Neural cell (in vitro differentiated cells): ENCODE data around the gene COL18A1. TPM values are rescaled to one million over a fixed set of nuclear protein-coding genes. Genes with fewer than 3 reads are reported as not detected.

Source experiments
- H2AFZ ChIP-seq: fragments of 200-600, 300-800 bp; sonication (generic), shearing (Covaris generic); 2 replicates; pipeline ENCODE4 v1.6.0; 2014; ENCODE audit warnings: low read depth, mild to moderate bottlenecking, antibody characterized with exemption, low read length, moderate library complexity
- H3F3A ChIP-seq: fragments of 200-600 bp; shearing (Covaris generic); 2 replicates; pipeline ENCODE4 v1.6.1; 2016; ENCODE audit warnings: mild to moderate bottlenecking, moderate library complexity, mixed read lengths, antibody characterized with exemption, low read length; ENCODE audit not compliant: insufficient read depth, poor library complexity, severe bottlenecking
- H3K27ac ChIP-seq: fragments of 200-600, 300-800 bp; sonication (generic), shearing (Covaris generic); 2 replicates; pipeline ENCODE4 v1.5.1; 2014; ENCODE audit warnings: mild to moderate bottlenecking, low read length, moderate library complexity
- H3K27me3 ChIP-seq: fragments of 300-800, 200-600 bp; sonication (generic), shearing (Covaris generic); 2 replicates; pipeline ENCODE4 v1.6.0; 2014; ENCODE audit warnings: mild to moderate bottlenecking, low read depth, low read length, moderate library complexity; ENCODE audit not compliant: insufficient read depth
- H3K36me3 ChIP-seq: fragments of 300-800, 200-600 bp; sonication (generic), shearing (Covaris generic); 2 replicates; pipeline ENCODE4 v1.5.1; 2014; ENCODE audit warnings: mild to moderate bottlenecking, antibody characterized with exemption, low read length, moderate library complexity; ENCODE audit not compliant: insufficient read depth
- H3K4me2 ChIP-seq: fragments of 300-800, 200-600 bp; sonication (generic), shearing (Covaris generic); 2 replicates; pipeline ENCODE4 v1.6.0; 2014; ENCODE audit warnings: mild to moderate bottlenecking, low read length
- H3K4me3 ChIP-seq: fragments of 300-800, 200-600 bp; sonication (generic), shearing (Covaris generic); 2 replicates; pipeline ENCODE4 v1.5.1; 2014; ENCODE audit warnings: mild to moderate bottlenecking, low read length, moderate library complexity
- H3K79me2 ChIP-seq: fragments of 200-600 bp; shearing (Covaris generic); replicated peaks from 2 replicates; pipeline ENCODE4 v1.6.0; 2014; ENCODE audit warnings: mild to moderate bottlenecking, low read length, moderate library complexity; ENCODE audit not compliant: insufficient read depth
- H3K9ac ChIP-seq: fragments of 300-800, 200-600 bp; sonication (generic), shearing (Covaris generic); 2 replicates; pipeline ENCODE4 v1.6.1; 2016; ENCODE audit warnings: mild to moderate bottlenecking, low read length, mixed read lengths
- H3K9me2 ChIP-seq: fragments of 200-600 bp; shearing (Covaris generic); 2 replicates; pipeline ENCODE4 v1.6.1; 2016; ENCODE audit warnings: mild to moderate bottlenecking, low read length, mixed read lengths; ENCODE audit not compliant: insufficient read depth
- H3K9me3 ChIP-seq: fragments of 200-600, 300-800 bp; sonication (generic), shearing (Covaris generic); 2 replicates; pipeline ENCODE4 v1.6.1; 2016; ENCODE audit warnings: mild to moderate bottlenecking, mixed run types, low read length, moderate library complexity, mixed read lengths
- H4K20me1 ChIP-seq: fragments of 200-600 bp; shearing (Covaris generic); 2 replicates; pipeline ENCODE4 v1.6.1; 2016; ENCODE audit warnings: mild to moderate bottlenecking, mixed run types; ENCODE audit not compliant: insufficient read depth
- EP300 ChIP-seq: fragments of 450-650 bp; conservative IDR thresholded peaks from 2 replicates; pipeline ENCODE4 v1.6.1; 2014; ENCODE audit warnings: antibody characterized with exemption, mild to moderate bottlenecking, moderate library complexity; ENCODE audit not compliant: poor library complexity, severe bottlenecking
- EZH2 ChIP-seq: fragments of 200-600, 300-800 bp; shearing (Covaris generic), sonication (generic); IDR thresholded peaks from 2 replicates; pipeline ENCODE4 v1.6.1; 2014; ENCODE audit warnings: antibody characterized with exemption, low read length, borderline replicate concordance, mild to moderate bottlenecking; ENCODE audit not compliant: insufficient read depth, poor library complexity, severe bottlenecking
- MXI1 ChIP-seq: fragments of 450-650 bp; conservative IDR thresholded peaks from 2 replicates; pipeline ENCODE4 v1.6.1; 2014; ENCODE audit warnings: antibody characterized with exemption, mild to moderate bottlenecking; ENCODE audit not compliant: poor library complexity, severe bottlenecking
- POLR2AphosphoS5 ChIP-seq: IDR thresholded peaks from 2 replicates; pipeline ENCODE4 v1.6.1; 2012
- RAD21 ChIP-seq: fragments of 450-650 bp; conservative IDR thresholded peaks from 2 replicates; pipeline ENCODE4 v1.6.1; 2014; ENCODE audit warnings: antibody characterized with exemption, mild to moderate bottlenecking, moderate library complexity
- SMC3 ChIP-seq: fragments of 450-650 bp; conservative IDR thresholded peaks from 2 replicates; pipeline ENCODE4 v1.6.1; 2014; ENCODE audit warnings: antibody characterized with exemption, mild to moderate bottlenecking, moderate library complexity; ENCODE audit not compliant: poor library complexity
- TAF1 ChIP-seq: IDR thresholded peaks from 2 replicates; pipeline ENCODE4 v1.6.1; 2012; ENCODE audit warnings: low read depth
- polyA plus RNA-seq: library from polyadenylated mRNA; depleted of rRNA; stranded (reverse); fragments of >200 nt; gene quantifications from 2 replicates; pipeline ENCODE4 v1.2.3, GENCODE V29; 2014
- TF ChIP-seq, protein P1 (sequence below): IDR thresholded peaks from 2 replicates; pipeline ENCODE4 v1.6.1; 2012; ENCODE audit warnings: borderline replicate concordance
- TF ChIP-seq, protein P2 (sequence below): fragments of 450-650 bp; IDR thresholded peaks from 2 replicates; pipeline ENCODE4 v1.5.1; 2014; ENCODE audit warnings: antibody characterized with exemption, mild to moderate bottlenecking, moderate library complexity; ENCODE audit not compliant: poor library complexity, severe bottlenecking

Gene COL18A1
- polyA plus RNA-seq, 1 donor from 2014 or later, result 2.5 TPM

DNA sequence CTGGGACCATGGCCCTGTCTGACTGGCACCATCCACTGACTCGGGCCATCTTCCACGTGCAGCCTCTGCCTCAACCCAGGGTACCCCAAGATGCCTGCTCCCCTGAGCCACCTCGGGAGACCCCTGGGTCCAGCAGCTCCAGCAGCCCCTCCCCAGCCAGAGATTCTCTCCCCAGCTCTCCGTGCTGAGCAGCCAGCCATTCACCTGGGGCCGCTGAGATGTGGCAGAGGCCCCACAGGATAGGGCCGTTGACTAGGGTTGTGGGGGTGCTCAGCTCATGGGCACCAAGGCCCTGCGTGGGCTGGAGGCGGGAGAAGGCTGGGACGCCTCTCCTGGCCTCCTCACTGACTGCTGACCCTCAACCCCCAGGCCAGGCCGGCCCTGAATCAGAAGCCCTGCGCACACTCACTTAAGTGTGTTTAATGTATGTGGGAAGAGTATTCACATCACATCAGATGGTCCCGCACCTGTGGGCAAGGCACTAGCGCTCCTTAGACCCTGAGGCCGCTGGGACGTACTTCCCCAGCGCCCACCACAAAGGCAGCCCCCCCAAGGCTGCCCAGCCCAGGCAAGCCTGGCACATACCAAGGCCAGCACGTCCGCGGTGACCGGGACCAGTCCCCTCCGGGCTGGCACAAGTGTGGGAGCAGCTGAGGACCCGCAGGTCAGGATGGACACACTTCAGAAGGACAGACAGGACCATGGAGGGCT, 109.5 kb downstream of the COL18A1 start:
- Histone ChIP-seq H3K9ac (no peak overlapping the region), H3K4me2 (no peak overlapping the region), H3F3A (no peaks in the 10 kb centered on the region), H3K27ac (no peak overlapping the region), H3K4me3 (no peak overlapping the region), H3K36me3 (no peaks in the 10 kb centered on the region), H4K20me1 (no peaks in the 10 kb centered on the region), H3K79me2 (no peaks in the 10 kb centered on the region), H2AFZ (no peak overlapping the region), H3K27me3 (no peaks in the 10 kb centered on the region), H3K9me2 (no peaks in the 10 kb centered on the region), H3K9me3 (no peaks in the 10 kb centered on the region)
- TF ChIP-seq SMC3, result no peak
- TF ChIP-seq RAD21, result no peak
- no peak for TF ChIP-seq TAF1
- TF ChIP-seq POLR2AphosphoS5, result no peak
- no peak for TF ChIP-seq MXI1
- no peak for TF ChIP-seq EP300
- TF ChIP-seq, protein P1, sequence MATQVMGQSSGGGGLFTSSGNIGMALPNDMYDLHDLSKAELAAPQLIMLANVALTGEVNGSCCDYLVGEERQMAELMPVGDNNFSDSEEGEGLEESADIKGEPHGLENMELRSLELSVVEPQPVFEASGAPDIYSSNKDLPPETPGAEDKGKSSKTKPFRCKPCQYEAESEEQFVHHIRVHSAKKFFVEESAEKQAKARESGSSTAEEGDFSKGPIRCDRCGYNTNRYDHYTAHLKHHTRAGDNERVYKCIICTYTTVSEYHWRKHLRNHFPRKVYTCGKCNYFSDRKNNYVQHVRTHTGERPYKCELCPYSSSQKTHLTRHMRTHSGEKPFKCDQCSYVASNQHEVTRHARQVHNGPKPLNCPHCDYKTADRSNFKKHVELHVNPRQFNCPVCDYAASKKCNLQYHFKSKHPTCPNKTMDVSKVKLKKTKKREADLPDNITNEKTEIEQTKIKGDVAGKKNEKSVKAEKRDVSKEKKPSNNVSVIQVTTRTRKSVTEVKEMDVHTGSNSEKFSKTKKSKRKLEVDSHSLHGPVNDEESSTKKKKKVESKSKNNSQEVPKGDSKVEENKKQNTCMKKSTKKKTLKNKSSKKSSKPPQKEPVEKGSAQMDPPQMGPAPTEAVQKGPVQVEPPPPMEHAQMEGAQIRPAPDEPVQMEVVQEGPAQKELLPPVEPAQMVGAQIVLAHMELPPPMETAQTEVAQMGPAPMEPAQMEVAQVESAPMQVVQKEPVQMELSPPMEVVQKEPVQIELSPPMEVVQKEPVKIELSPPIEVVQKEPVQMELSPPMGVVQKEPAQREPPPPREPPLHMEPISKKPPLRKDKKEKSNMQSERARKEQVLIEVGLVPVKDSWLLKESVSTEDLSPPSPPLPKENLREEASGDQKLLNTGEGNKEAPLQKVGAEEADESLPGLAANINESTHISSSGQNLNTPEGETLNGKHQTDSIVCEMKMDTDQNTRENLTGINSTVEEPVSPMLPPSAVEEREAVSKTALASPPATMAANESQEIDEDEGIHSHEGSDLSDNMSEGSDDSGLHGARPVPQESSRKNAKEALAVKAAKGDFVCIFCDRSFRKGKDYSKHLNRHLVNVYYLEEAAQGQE, result no peak
- TF ChIP-seq EZH2, result no peak
- TF ChIP-seq, protein P2, sequence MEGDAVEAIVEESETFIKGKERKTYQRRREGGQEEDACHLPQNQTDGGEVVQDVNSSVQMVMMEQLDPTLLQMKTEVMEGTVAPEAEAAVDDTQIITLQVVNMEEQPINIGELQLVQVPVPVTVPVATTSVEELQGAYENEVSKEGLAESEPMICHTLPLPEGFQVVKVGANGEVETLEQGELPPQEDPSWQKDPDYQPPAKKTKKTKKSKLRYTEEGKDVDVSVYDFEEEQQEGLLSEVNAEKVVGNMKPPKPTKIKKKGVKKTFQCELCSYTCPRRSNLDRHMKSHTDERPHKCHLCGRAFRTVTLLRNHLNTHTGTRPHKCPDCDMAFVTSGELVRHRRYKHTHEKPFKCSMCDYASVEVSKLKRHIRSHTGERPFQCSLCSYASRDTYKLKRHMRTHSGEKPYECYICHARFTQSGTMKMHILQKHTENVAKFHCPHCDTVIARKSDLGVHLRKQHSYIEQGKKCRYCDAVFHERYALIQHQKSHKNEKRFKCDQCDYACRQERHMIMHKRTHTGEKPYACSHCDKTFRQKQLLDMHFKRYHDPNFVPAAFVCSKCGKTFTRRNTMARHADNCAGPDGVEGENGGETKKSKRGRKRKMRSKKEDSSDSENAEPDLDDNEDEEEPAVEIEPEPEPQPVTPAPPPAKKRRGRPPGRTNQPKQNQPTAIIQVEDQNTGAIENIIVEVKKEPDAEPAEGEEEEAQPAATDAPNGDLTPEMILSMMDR, result no peak

DNA sequence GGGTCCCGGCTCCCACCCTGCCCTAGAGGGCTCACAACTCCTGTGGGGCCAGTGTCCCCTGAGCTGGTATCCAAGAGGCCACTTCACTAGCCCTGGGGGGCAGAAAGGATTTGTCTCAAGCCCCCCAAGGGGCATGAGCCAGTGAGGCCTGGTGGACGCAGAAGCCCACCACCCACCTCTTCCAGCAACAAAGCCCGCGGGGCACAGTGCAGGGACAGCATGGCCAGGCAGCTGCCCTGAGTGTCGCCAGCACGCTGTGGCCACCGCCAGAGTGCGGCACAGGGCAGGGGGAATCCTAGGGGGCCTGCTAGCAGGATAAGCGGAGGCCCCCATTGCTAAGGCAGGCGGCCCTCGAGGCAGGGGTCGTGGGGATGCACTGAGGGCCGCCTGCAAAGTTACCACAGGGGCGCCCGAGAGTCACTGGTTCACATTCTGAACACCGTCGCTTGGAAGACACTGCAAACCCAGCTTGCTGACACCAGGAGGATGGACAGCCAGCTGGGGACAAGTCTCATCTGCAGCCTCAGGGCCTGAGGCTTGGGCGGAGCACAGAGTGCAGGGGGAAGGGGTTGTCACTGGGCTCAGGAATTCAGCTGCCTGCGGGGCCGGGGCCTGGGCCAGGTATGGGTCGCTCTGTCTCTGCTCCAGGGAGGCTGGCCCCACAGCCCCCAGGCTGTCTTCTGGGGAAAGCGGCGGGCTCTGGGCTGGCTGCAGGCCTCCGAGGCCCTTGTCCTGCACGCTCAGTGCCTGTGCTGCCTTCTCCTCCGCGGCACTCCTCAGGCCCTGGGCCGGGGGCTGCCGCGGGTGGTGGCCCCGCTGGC, 110.5 kb downstream of the COL18A1 start:
- no peak overlapping the region for H3K4me3 ChIP-seq
- H3K36me3 ChIP-seq, result no peaks in the 10 kb centered on the region
- no peaks in the 10 kb centered on the region for H3K9me2 ChIP-seq
- H3F3A ChIP-seq, result no peaks in the 10 kb centered on the region
- no peaks in the 10 kb centered on the region for H3K9me3 ChIP-seq
- no peaks in the 10 kb centered on the region for H3K79me2 ChIP-seq
- no peak overlapping the region for H3K27ac ChIP-seq
- no peaks in the 10 kb centered on the region for H4K20me1 ChIP-seq
- TF ChIP-seq RAD21 (no peak), POLR2AphosphoS5 (no peak), EP300 (no peak), SMC3 (no peak), EZH2 (no peak), MXI1 (no peak), TAF1 (no peak)
- TF ChIP-seq, protein P1, result no peak
- TF ChIP-seq, protein P2, result no peak
- no peak overlapping the region for H3K4me2 ChIP-seq
- no peak overlapping the region for H3K9ac ChIP-seq
- no peak overlapping the region for H2AFZ ChIP-seq
- no peaks in the 10 kb centered on the region for H3K27me3 ChIP-seq
